Measurements from ENCODE around the gene ZNF581.

ZNF581 gene

DNA sequence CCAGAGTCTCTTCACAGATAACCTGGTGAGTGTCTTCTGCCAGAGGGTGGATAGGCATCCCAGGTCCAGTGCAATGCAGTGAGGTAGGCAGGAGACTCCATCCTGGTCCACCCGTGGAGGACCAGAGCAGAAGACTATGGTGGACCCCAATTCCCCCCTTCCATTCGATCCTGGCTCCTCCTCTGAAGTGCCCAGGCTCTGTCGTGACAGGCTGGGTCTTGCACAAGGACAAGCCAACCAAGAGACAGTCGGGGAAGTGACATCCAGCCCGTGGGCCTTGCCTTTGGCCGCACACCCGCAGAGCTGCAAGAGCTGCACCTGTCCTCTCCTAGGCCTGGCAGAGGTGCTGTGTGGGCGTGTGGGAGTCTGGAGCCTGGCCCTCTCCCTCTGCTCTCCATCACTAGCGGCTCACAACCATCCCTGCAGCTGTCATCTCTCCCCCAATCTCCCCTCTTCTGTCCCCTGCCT is 22.2 kb upstream of the ZNF581 start:
- TF ChIP-seq, protein P1, sequence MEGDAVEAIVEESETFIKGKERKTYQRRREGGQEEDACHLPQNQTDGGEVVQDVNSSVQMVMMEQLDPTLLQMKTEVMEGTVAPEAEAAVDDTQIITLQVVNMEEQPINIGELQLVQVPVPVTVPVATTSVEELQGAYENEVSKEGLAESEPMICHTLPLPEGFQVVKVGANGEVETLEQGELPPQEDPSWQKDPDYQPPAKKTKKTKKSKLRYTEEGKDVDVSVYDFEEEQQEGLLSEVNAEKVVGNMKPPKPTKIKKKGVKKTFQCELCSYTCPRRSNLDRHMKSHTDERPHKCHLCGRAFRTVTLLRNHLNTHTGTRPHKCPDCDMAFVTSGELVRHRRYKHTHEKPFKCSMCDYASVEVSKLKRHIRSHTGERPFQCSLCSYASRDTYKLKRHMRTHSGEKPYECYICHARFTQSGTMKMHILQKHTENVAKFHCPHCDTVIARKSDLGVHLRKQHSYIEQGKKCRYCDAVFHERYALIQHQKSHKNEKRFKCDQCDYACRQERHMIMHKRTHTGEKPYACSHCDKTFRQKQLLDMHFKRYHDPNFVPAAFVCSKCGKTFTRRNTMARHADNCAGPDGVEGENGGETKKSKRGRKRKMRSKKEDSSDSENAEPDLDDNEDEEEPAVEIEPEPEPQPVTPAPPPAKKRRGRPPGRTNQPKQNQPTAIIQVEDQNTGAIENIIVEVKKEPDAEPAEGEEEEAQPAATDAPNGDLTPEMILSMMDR (conservative IDR thresholded peaks at IDR 0.05; ENCODE audit: control insufficient read depth, insufficient read depth, low read depth, low read length): no peak
- no peak overlapping the region for H3K4me3 ChIP-seq (ENCODE audit: control insufficient read depth, low read depth, low read length)

DNA sequence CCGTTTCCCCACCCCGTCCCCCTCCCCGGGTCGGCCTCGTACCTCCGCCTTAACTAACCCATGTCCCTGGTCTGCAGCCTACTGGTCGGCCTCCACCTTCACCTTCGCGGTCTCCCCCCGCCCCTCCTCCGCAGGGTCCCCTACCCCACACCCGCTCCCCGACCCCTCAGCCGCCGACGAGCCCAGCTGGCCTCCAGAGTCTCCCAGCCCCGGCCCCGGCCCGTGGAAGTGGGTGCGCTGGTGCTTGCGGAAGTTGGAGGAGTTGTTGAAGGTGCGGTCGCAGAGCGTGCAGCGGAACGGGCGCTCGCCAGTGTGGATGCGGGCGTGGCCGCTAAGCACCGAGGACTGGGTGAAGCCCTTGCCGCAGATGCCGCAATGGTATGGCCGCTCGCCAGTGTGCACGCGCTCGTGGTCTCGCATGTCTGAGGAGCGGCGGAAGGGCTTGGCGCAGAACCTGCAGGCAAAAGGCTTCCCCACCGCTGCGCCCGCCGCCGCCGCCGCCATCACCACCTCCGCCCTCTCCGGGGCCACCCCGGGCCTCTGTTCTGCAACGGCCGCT is 21.7 kb upstream of the ZNF581 start:
- no peak for DNase-seq (ENCODE audit: low read depth)
- TF ChIP-seq, protein P1 (conservative IDR thresholded peaks at IDR 0.05; ENCODE audit: control insufficient read depth, insufficient read depth, low read depth, low read length): no peak
- H3K4me3 ChIP-seq (ENCODE audit: control insufficient read depth, low read depth, low read length): no peak overlapping the region

More for the DNA sequence above, 22.2 kb upstream of the ZNF581 start:
- DNase-seq (ENCODE audit: low read depth): no peak

DNA sequence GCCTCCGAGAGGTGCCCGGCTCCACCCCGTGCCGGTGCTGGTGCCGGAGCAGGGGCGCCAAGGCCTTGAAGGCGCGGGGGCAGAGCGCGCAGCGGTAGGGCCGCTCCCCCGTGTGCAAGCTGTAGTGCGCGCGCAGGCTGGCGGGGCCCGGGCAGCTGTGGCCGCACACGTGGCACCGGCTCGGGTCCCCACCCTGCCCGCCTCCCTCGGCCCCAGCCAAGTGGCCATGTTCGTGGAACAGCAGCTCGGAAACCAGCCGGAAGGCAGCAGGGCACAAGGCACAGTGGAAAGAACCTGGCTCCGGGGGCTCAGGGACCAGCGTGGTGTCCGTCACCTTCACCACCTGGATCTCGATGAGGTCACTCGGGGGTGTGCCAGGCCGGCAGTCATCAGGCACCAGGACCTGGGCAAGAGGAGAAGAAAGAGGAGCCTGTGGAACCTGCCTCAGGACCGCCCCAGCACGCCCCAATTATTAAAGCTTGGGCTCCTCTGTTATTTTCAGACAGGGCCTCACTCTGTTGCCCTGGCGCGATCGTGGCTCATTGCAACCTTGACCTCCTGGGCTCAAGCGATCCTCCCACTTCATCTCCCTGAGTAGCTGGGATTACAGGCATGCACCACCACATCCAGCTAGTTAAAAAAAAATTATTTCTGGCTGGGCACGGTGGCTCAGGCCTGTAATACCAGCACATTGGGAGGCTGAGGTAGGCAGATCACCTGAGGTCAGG is 21.0 kb upstream of the ZNF581 start:
- TF ChIP-seq, protein P1 (conservative IDR thresholded peaks at IDR 0.05; ENCODE audit: control insufficient read depth, insufficient read depth, low read depth, low read length): no peak
- no peak for DNase-seq (ENCODE audit: low read depth)
- no peak overlapping the region for H3K4me3 ChIP-seq (ENCODE audit: control insufficient read depth, low read depth, low read length)

DNA sequence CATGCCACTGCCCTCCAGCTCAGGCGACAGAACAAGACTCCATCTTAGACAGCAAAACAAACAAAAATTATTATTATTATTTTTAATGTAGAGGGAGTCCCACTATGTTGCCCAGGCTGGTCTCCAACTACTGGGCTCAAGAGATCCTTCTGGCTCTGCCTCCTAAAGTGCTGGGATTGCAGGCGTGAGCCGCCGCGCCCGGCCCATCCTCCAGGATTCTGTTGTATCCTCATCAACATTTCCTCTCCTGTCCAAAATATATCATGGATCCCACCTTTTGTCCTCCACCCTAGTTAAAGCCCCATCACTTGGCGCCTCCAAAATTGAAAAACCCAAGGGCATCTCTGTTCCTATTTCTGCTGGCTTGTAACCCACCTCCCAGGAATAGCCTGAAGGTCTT is 20.3 kb upstream of the ZNF581 start:
- H3K4me3 ChIP-seq (ENCODE audit: control insufficient read depth, low read depth, low read length): no peak overlapping the region
- TF ChIP-seq, protein P1 (conservative IDR thresholded peaks at IDR 0.05; ENCODE audit: control insufficient read depth, insufficient read depth, low read depth, low read length): no peak
- DNase-seq (ENCODE audit: low read depth): no peak

DNA sequence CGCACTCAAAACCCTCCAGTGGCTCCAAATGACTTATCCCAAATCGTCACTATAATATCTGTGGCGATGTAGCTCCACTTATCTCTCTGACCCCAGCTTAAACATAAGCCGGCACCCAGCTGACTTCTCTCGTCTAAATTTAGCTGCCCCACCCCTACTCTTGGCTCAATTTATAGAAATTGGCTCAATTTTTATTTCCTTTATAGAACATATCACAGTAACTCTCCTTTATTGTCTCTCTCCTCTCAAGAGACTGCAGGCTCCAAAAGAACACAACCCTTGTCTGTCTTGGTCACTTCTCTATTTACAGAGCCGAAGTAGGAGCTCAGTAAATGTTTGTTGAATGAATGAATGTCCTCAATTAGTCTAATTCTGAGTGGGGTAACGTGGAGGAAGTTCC is 19.9 kb upstream of the ZNF581 start:
- H3K4me3 ChIP-seq (ENCODE audit: control insufficient read depth, low read depth, low read length): no peak overlapping the region
- TF ChIP-seq, protein P1 (conservative IDR thresholded peaks at IDR 0.05; ENCODE audit: control insufficient read depth, insufficient read depth, low read depth, low read length): no peak
- DNase-seq (ENCODE audit: low read depth): no peak

DNA sequence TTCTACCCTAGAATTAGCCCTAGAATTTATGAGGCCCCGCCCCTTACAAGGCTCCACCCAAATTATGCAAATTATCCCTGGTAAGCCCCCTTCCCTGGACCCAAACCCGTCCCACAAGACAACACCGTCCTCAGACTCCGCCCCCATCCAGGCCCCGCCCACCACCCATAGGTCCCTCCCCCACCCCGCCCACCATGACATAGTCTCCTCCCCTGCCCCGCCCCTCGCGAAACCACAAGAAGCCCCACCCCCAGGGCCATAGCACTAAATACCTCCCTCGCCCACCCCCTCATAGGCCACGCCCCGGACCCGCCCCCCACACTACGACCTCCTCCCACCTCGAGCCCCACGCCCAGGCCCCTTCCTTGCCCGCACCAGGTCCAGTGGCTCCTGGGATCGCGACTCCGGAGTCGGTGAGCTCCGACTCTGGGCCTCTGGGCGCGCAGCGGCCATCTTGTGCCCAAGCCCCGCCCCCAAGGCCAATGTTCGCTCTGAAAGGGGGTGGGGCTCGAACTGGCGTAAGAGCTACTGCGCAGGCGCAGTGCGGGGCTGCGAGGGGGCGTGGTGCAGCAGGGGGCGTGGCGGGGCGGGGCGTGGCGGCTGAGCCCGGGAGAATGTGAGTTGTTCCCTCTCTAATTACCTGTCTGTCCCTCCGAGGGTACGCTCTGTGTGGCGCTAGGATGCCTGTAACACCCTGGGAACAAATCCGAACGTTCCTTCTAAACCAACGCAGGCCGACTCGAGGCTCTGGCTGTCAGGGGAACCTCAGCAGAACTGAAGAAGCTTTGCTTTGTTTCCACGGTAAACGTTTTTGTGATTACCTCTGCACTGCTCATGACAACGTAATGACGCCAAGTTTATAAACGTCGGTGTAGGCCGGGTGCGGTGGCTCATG is 19.1 kb upstream of the ZNF581 start, which contains the start of gene ZNF784:
ZNF784 (minus strand) TSS at position 458 of the 895 bp plus-strand sequence; CDS start at position 453, 5 bp downstream.
- DNase-seq (ENCODE audit: low read depth): peak; percentile 86
- TF ChIP-seq, protein P1 (conservative IDR thresholded peaks at IDR 0.05; ENCODE audit: control insufficient read depth, insufficient read depth, low read depth, low read length): no peak
- peak within 1 kb of the TSS; percentile 72 for H3K4me3 ChIP-seq (ENCODE audit: control insufficient read depth, low read depth, low read length)
